ENCODE data around the gene PANK3. TPM values are rescaled to one million over a fixed set of nuclear protein-coding genes. Genes with fewer than 3 reads are reported as not detected.
A peak's percentile ranks its signal among the peaks of the same experiment; 100 is the strongest.
"Not testable (repeated sequence)": the region's sequence is repeated elsewhere in the genome, so short reads cannot be mapped to it uniquely, and the experiment has no call there.

Gene PANK3
- total RNA-seq, 2 experiments from 2014 or later: 54.0 to 55.7 TPM

DNA sequence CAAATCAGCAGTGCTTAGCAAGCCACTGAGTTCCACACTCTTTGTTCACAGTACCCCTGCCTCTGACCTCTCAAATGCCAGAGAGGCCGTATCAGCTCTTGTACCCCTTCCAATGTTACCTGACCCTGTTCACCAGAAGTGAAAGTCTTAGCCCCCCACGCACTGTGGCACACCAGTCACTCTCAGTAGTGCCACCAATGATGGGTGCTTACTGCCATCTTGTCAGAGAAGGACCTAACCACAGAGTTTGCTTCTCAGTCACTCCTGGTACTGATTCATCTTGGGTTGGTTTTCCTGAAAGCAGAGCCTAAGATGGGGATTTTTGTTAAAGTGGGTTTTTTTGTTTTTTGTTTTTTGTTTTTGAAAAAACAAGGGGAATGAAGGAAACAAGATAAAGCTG is 28.8 kb upstream of the PANK3 start:
- ChIA-PET POLR2A (no interaction called here), CTCF (no interaction called here)
- Mint-ChIP-seq H3K4me3 (no peak overlapping the region), H3K36me3 (no peaks in the 10 kb centered on the region), H3K27ac (peak overlapping the region; percentile 24), H3K4me1 (ENCODE audit: low read depth) (peaks cover 20% of the 10 kb centered on the region), H3K9me3 (no peaks in the 10 kb centered on the region), H3K27me3 (peaks cover 3% of the 10 kb centered on the region)
- peak; percentile 76 for DNase-seq
- intact Hi-C loops (cut with micrococcal nuclease): loop anchor here (1.0 to 5.0 kb wide), 2 partner anchors 29 to 316 kb away; partner anchors contain the start of genes PANK3 and WWC1

- DNase-seq: no peak
- intact Hi-C loops (cut with micrococcal nuclease): loop anchor here (5.0 kb wide), 1 partner anchor 314 kb away; the partner anchor contains the start of gene WWC1
- H3K4me3 Mint-ChIP-seq: no peak overlapping the region
- peaks cover 3% of the 10 kb centered on the region for H3K27me3 Mint-ChIP-seq
- H3K36me3 Mint-ChIP-seq: no peaks in the 10 kb centered on the region
- POLR2A ChIA-PET: no interaction called here
- no peaks in the 10 kb centered on the region for H3K9me3 Mint-ChIP-seq
- H3K27ac Mint-ChIP-seq: no peak overlapping the region
- CTCF ChIA-PET: no interaction called here
- peaks cover 15% of the 10 kb centered on the region for H3K4me1 Mint-ChIP-seq (ENCODE audit: low read depth)
These were observed 27.4 kb upstream of the PANK3 start for GRCh38 chr5:168606562-168606961.

DNA sequence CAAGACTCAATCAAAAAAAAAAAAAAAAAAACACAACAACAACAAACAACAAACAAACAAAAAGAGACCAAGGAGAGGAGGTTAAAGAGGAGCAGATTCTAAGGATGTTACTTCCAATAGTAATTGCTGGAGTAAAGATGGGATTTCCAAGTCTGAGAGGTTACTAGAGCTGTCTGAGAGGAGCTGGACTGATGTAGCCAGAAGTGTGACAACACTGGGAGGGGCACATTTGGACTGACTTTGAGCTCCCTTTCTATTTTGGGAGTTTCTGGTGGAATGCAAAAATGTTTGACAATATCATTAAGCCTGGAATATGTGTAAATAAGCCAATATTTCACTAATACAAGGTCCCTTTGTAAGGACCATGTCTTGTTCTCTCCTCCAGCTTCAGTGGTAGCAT is 25.3 kb upstream of the PANK3 start:
- peaks cover 15% of the 10 kb centered on the region for H3K4me1 Mint-ChIP-seq (ENCODE audit: low read depth)
- no peak overlapping the region for H3K4me3 Mint-ChIP-seq
- H3K27me3 Mint-ChIP-seq: peaks cover 3% of the 10 kb centered on the region
- no peak overlapping the region for H3K27ac Mint-ChIP-seq
- POLR2A ChIA-PET: interaction anchor here (0.6 kb wide), 1 partner anchor 185 kb away, joined by 3 read pairs; no protein-coding TSS in a partner anchor
- CTCF ChIA-PET: no interaction called here
- intact Hi-C loops (cut with micrococcal nuclease): no loop called here
- H3K9me3 Mint-ChIP-seq: no peaks in the 10 kb centered on the region
- DNase-seq: no peak
- no peaks in the 10 kb centered on the region for H3K36me3 Mint-ChIP-seq

GRCh38 chr5:168603746-168604145 is 24.6 kb upstream of the PANK3 start:
- DNase-seq: no peak
- Mint-ChIP-seq H3K4me3 (no peak overlapping the region), H3K27ac (no peak overlapping the region), H3K27me3 (peaks cover 5% of the 10 kb centered on the region), H3K9me3 (no peaks in the 10 kb centered on the region), H3K4me1 (ENCODE audit: low read depth) (peaks cover 14% of the 10 kb centered on the region), H3K36me3 (no peaks in the 10 kb centered on the region)
- intact Hi-C loops (cut with micrococcal nuclease): no loop called here
- ChIA-PET CTCF (no interaction called here), POLR2A (no interaction called here)

DNA sequence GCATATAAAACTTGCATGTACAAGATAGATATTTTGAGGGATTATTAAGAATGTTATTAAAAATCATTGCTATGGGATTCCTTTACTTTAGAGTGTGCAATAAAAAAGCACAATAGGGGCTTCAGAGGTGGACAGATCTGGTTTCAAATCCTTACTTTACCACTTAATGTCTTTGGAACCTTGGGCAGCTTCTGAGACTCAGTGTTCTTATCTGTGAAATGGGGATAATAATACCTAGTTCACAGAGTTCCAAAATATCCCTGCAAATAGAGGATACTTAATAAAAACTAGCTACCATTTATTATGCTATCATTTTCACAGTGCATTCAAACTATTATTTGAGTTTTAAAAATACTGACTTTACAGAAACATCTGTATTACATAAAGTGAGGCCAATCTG is 23.3 kb upstream of the PANK3 start:
- POLR2A ChIA-PET: no interaction called here
- H3K27ac Mint-ChIP-seq: no peak overlapping the region
- intact Hi-C loops (cut with micrococcal nuclease): no loop called here
- no peak for DNase-seq
- H3K4me1 Mint-ChIP-seq (ENCODE audit: low read depth): peaks cover 2% of the 10 kb centered on the region
- no peak overlapping the region for H3K4me3 Mint-ChIP-seq
- H3K27me3 Mint-ChIP-seq: peaks cover 10% of the 10 kb centered on the region
- no peaks in the 10 kb centered on the region for H3K9me3 Mint-ChIP-seq
- H3K36me3 Mint-ChIP-seq: no peaks in the 10 kb centered on the region
- CTCF ChIA-PET: no interaction called here

- H3K9me3 Mint-ChIP-seq: no peaks in the 10 kb centered on the region
- peaks cover 12% of the 10 kb centered on the region for H3K27me3 Mint-ChIP-seq
- intact Hi-C loops (cut with micrococcal nuclease): no loop called here
These were observed 22.8 kb upstream of the PANK3 start for GRCh38 chr5:168601972-168602371.

DNA sequence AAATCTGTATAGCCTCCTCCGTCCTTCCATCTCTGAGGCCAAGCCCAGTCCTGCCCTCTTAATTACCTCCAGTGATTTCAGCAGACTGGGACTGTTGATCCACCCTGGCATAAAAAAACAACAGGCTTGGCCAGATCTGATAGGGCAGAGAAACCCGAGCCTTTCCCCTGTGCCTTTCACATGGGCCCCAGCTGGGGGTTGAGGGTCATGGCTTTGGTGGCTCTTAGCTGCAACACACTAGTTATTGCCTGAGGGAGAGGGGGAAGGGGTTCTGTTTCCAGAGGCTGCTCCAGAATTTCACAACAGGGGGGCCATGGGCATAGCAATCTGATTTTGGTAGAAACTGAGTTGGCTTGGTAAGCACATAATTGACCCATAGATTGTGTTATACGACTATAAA is 21.2 kb upstream of the PANK3 start:
- POLR2A ChIA-PET: no interaction called here
- intact Hi-C loops (cut with micrococcal nuclease): no loop called here

More at GRCh38 chr5:168601972-168602371, 22.8 kb upstream of the PANK3 start:
- ChIA-PET CTCF (no interaction called here), POLR2A (no interaction called here)
- H3K4me1 Mint-ChIP-seq (ENCODE audit: low read depth): peaks cover 2% of the 10 kb centered on the region
- no peaks in the 10 kb centered on the region for H3K36me3 Mint-ChIP-seq
- no peak for DNase-seq
- no peak overlapping the region for H3K27ac Mint-ChIP-seq
- no peak overlapping the region for H3K4me3 Mint-ChIP-seq

GRCh38 chr5:168599826-168600225 is 20.7 kb upstream of the PANK3 start:
- Mint-ChIP-seq H3K4me1 (ENCODE audit: low read depth) (peaks cover 2% of the 10 kb centered on the region), H3K9me3 (no peaks in the 10 kb centered on the region), H3K4me3 (no peak overlapping the region), H3K27ac (no peak overlapping the region), H3K27me3 (peaks cover 21% of the 10 kb centered on the region), H3K36me3 (no peaks in the 10 kb centered on the region)
- ChIA-PET POLR2A (no interaction called here), CTCF (no interaction called here)
- intact Hi-C loops (cut with micrococcal nuclease): no loop called here
- no peak for DNase-seq

More for the DNA sequence above, 21.2 kb upstream of the PANK3 start:
- Mint-ChIP-seq H3K4me3 (no peak overlapping the region), H3K27ac (no peak overlapping the region), H3K4me1 (ENCODE audit: low read depth) (peaks cover 2% of the 10 kb centered on the region), H3K9me3 (no peaks in the 10 kb centered on the region), H3K36me3 (no peaks in the 10 kb centered on the region), H3K27me3 (peaks cover 19% of the 10 kb centered on the region)
- no peak for DNase-seq
- CTCF ChIA-PET: no interaction called here

DNA sequence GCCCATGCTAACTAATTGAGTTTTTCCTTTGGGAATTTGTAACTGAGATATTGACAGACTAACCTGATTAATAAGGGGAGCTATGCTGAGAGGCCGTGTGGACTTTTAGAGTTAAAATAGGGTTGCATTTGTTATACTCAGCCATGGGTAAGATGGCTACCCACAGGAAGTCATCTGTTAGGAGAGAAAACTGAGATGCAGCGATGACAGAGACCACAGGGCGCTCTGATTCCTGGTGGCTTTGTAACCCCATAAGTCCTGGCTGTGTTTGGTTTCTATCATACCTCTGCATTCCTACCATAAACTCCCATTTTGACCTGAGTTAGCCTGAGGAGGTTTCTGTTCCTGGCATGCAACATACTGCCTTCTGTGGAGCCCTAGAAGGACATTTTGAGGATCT is 19.5 kb upstream of the PANK3 start:
- Mint-ChIP-seq H3K4me1 (ENCODE audit: low read depth) (no peaks in the 10 kb centered on the region), H3K9me3 (no peaks in the 10 kb centered on the region), H3K27me3 (peaks cover 27% of the 10 kb centered on the region), H3K36me3 (peaks cover 2% of the 10 kb centered on the region), H3K4me3 (no peak overlapping the region), H3K27ac (no peak overlapping the region)
- POLR2A ChIA-PET: no interaction called here
- intact Hi-C loops (cut with micrococcal nuclease): no loop called here
- CTCF ChIA-PET: no interaction called here
- no peak for DNase-seq

DNA sequence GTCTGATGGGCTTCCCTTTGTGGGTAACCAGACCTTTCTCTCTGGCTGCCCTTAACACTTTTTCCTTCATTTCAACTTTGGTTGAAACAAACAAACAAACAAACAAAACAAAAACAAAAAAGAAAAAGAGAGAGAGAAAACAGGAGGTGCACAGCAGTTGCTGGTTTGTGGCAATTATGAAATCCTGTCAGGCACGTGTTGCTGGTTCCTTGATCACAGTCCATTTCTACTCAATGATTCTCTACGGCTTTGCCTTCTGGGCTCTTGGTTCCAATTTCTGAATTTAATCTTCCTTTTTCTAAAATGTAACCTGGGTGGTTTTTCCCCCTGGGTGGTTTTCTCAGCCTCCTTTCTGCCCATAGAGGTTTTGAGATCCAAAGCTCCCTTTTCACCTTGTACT is 17.8 kb upstream of the PANK3 start:
- intact Hi-C loops (cut with micrococcal nuclease): no loop called here
- no peak for DNase-seq
- POLR2A ChIA-PET: no interaction called here
- Mint-ChIP-seq H3K9me3 (no peaks in the 10 kb centered on the region), H3K36me3 (peaks cover 2% of the 10 kb centered on the region), H3K27me3 (peaks cover 28% of the 10 kb centered on the region), H3K4me1 (ENCODE audit: low read depth) (no peaks in the 10 kb centered on the region), H3K4me3 (no peak overlapping the region), H3K27ac (no peak overlapping the region)
- CTCF ChIA-PET: no interaction called here

GRCh38 chr5:168596122-168596521 is 17.0 kb upstream of the PANK3 start:
- H3K9me3 Mint-ChIP-seq; H3K36me3 Mint-ChIP-seq; DNase-seq; H3K27ac Mint-ChIP-seq; CTCF ChIA-PET; H3K4me3 Mint-ChIP-seq; H3K4me1 Mint-ChIP-seq (ENCODE audit: low read depth); POLR2A ChIA-PET; intact Hi-C loops (cut with micrococcal nuclease): not testable (repeated sequence)
- peaks cover 28% of the 10 kb centered on the region for H3K27me3 Mint-ChIP-seq

GRCh38 chr5:168592014-168592368 is 12.8 kb upstream of the PANK3 start:
- no peak for DNase-seq
- Mint-ChIP-seq H3K9me3 (no peaks in the 10 kb centered on the region), H3K4me1 (ENCODE audit: low read depth) (no peaks in the 10 kb centered on the region), H3K27me3 (peaks cover 32% of the 10 kb centered on the region), H3K4me3 (no peak overlapping the region), H3K27ac (no peak overlapping the region), H3K36me3 (peaks cover 2% of the 10 kb centered on the region)
- POLR2A ChIA-PET: no interaction called here
- CTCF ChIA-PET: no interaction called here
- intact Hi-C loops (cut with micrococcal nuclease): no loop called here

DNA sequence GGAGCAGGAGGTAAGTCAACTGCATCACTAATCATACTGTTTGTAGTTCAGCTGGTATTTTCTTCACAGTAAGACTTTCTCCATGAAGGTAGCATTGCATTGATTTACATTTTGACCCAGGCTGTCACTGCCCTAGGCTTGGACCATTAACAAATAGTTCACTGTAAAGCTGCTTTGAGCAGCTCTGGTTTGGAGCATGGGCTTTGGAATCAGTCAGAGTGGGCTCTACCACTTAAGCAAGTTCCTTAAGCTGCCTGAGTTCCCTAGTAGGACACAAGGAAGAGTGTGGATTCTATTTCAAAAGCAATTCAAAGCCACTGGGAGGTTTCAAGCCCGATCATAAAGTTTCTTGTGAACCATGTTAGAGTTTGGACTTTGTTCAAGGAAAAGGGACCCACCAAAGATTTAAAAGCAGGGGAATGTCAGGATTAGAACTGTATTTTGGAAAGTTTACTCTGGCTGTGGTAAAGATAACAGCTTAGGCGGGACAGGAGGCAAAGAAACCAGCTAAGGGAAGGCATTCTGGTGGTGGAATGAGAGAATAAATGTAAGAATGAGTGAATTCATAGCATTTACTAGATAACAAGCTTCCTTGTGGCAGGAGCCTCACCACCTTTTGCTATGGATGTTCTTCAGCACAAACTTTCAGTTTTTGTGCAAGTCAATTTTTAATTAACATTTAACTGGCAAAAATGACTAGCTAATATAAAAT is 12.3 kb upstream of the PANK3 start:
- Mint-ChIP-seq H3K4me3 (no peak overlapping the region), H3K36me3 (peaks cover 2% of the 10 kb centered on the region), H3K4me1 (ENCODE audit: low read depth) (no peaks in the 10 kb centered on the region), H3K27ac (no peak overlapping the region), H3K27me3 (peaks cover 33% of the 10 kb centered on the region), H3K9me3 (no peaks in the 10 kb centered on the region)
- ChIA-PET CTCF (no interaction called here), POLR2A (no interaction called here)
- DNase-seq: no peak
- intact Hi-C loops (cut with micrococcal nuclease): no loop called here

Measured in activated CD4-positive, alpha-beta memory T cell treated with anti-CD3 and anti-CD28 coated beads for 36 hours (primary cell).